H9 (cell line): Measurements from ENCODE around the gene SUPT3H. TPM values are rescaled to one million over a fixed set of nuclear protein-coding genes. Genes with fewer than 3 reads are reported as not detected.

Experiments used
- DNase-seq: peaks from one replicate; pipeline ENCODE4 v3.0.0-alpha.2; 2017
- H2AFZ ChIP-seq: one replicate; pipeline ENCODE4 v1.6.1; 2013; ENCODE audit warnings: mild to moderate bottlenecking, low read length, control low read depth, moderate library complexity
- H2AK5ac ChIP-seq: 2 replicates; pipeline ENCODE4 v1.6.1; 2013; ENCODE audit warnings: low read length, control low read depth, mixed read lengths; ENCODE audit not compliant: insufficient read length
- H2BK120ac ChIP-seq: one replicate; pipeline ENCODE4 v1.6.1; 2013; ENCODE audit warnings: low read depth, mild to moderate bottlenecking, low read length, control low read depth, inconsistent platforms; ENCODE audit not compliant: poor library complexity, severe bottlenecking
- H2BK12ac ChIP-seq: 2 replicates; pipeline ENCODE4 v1.6.1; 2013; ENCODE audit warnings: low read length, control low read depth, mixed read lengths, low read depth; ENCODE audit not compliant: insufficient read length
- H2BK15ac ChIP-seq: 2 replicates; pipeline ENCODE4 v1.6.1; 2013; ENCODE audit warnings: low read depth, low read length, control low read depth
- H2BK20ac ChIP-seq: one replicate; pipeline ENCODE4 v1.6.1; 2013; ENCODE audit warnings: low read depth, mild to moderate bottlenecking, low read length, control low read depth, inconsistent platforms; ENCODE audit not compliant: poor library complexity, severe bottlenecking
- H2BK5ac ChIP-seq: 2 replicates; pipeline ENCODE4 v1.6.1; 2013; ENCODE audit warnings: low read length, control low read depth, mixed read lengths; ENCODE audit not compliant: insufficient read length
- H3K14ac ChIP-seq: 2 replicates; pipeline ENCODE4 v1.6.1; 2013; ENCODE audit warnings: low read length, control low read depth; ENCODE audit not compliant: insufficient read depth
- H3K18ac ChIP-seq: 2 replicates; pipeline ENCODE4 v1.6.1; 2013; ENCODE audit warnings: low read depth, mild to moderate bottlenecking, mixed read lengths, low read length, control low read depth; ENCODE audit not compliant: insufficient read length
- H3K23ac ChIP-seq: 2 replicates; pipeline ENCODE4 v1.6.1; 2013; ENCODE audit warnings: low read length, control low read depth, mixed read lengths, low read depth; ENCODE audit not compliant: insufficient read length
- H3K23me2 ChIP-seq: 2 replicates; pipeline ENCODE4 v1.6.1; 2013; ENCODE audit warnings: low read depth, mild to moderate bottlenecking, mixed read lengths, low read length, control low read depth; ENCODE audit not compliant: insufficient read length, poor library complexity, severe bottlenecking
- H3K27ac ChIP-seq: 2 replicates; pipeline ENCODE4 v1.5.1; 2013; ENCODE audit warnings: low read length, control low read depth, mixed read lengths, low read depth; ENCODE audit not compliant: insufficient read length
- H3K27me3 ChIP-seq: 2 replicates; pipeline ENCODE4 v1.6.1; 2013; ENCODE audit warnings: low read length, control low read depth, inconsistent platforms; ENCODE audit not compliant: insufficient read depth
- H3K4ac ChIP-seq: 2 replicates; pipeline ENCODE4 v1.6.1; 2013; ENCODE audit warnings: low read depth, mild to moderate bottlenecking, control low read depth, inconsistent platforms, low read length, moderate library complexity
- H3K4me1 ChIP-seq: 2 replicates; pipeline ENCODE4 v1.6.1; 2013; ENCODE audit warnings: low read length, control low read depth, inconsistent platforms; ENCODE audit not compliant: insufficient read depth
- H3K4me2 ChIP-seq: 2 replicates; pipeline ENCODE4 v1.6.1; 2013; ENCODE audit warnings: low read length, control low read depth, mixed read lengths; ENCODE audit not compliant: insufficient read length, insufficient read depth
- H3K56ac ChIP-seq: 2 replicates; pipeline ENCODE4 v1.6.1; 2013; ENCODE audit warnings: low read depth, mild to moderate bottlenecking, mixed read lengths, low read length, control low read depth; ENCODE audit not compliant: insufficient read length
- H3K79me1 ChIP-seq: 2 replicates; pipeline ENCODE4 v1.6.1; 2013; ENCODE audit warnings: low read depth, mild to moderate bottlenecking, moderate library complexity, low read length, control low read depth, inconsistent platforms; ENCODE audit not compliant: insufficient read depth, poor library complexity, severe bottlenecking
- H3K79me2 ChIP-seq: 2 replicates; pipeline ENCODE4 v1.6.1; 2013; ENCODE audit warnings: low read length, control low read depth, inconsistent platforms; ENCODE audit not compliant: insufficient read depth
- H3K9ac ChIP-seq: 2 replicates; pipeline ENCODE4 v1.6.1; 2013; ENCODE audit warnings: low read length, control low read depth, mixed read lengths; ENCODE audit not compliant: insufficient read length; ENCODE audit errors: extremely low read depth
- H3K9me3 ChIP-seq: one replicate; pipeline ENCODE4 v1.6.1; 2013; ENCODE audit warnings: low read depth, low read length, inconsistent platforms; ENCODE audit not compliant: control insufficient read depth
- H3T11ph ChIP-seq: one replicate; pipeline ENCODE4 v1.6.1; 2013; ENCODE audit warnings: mild to moderate bottlenecking, low read length, control low read depth, inconsistent platforms
- H4K20me1 ChIP-seq: one replicate; pipeline ENCODE4 v1.6.1; 2013; ENCODE audit not compliant: control insufficient read depth, insufficient read length, insufficient read depth
- H4K5ac ChIP-seq: 2 replicates; pipeline ENCODE4 v1.6.1; 2013; ENCODE audit warnings: low read depth, mild to moderate bottlenecking, mixed read lengths, low read length, control low read depth; ENCODE audit not compliant: insufficient read length
- H4K8ac ChIP-seq: replicated peaks from 2 replicates; pipeline ENCODE4 v1.6.1; 2013; ENCODE audit warnings: low read length, control low read depth, mixed read lengths, low read depth; ENCODE audit not compliant: insufficient read length
- H4K91ac ChIP-seq: 2 replicates; pipeline ENCODE4 v1.6.1; 2013; ENCODE audit warnings: low read depth, mild to moderate bottlenecking, moderate library complexity, mixed read lengths, low read length, control low read depth; ENCODE audit not compliant: insufficient read length
- H3K27ac Mint-ChIP-seq, 3 experiments: 2 replicates in 2 of 3; 3 replicates in 1 of 3; pipeline ENCODE4 v1.8.0; 2020 to 2021; ENCODE audit warnings: mixed read lengths in 3 of 3, mild to moderate bottlenecking in 1 of 3, moderate library complexity in 1 of 3
- H3K27me3 Mint-ChIP-seq: 2 replicates; pipeline ENCODE4 v1.8.0; 2021; ENCODE audit warnings: low read depth, mild to moderate bottlenecking, moderate library complexity, mixed read lengths
- H3K36me3 Mint-ChIP-seq, 3 experiments: 2 replicates in 2 of 3; 3 replicates in 1 of 3; pipeline ENCODE4 v1.8.0; 2020 to 2021; ENCODE audit warnings: low read depth in 3 of 3, mixed read lengths in 3 of 3; ENCODE audit not compliant: insufficient read depth in 1 of 3
- H3K4me1 Mint-ChIP-seq, 2 experiments: 2 replicates each; pipeline ENCODE4 v1.8.0; 2020; ENCODE audit warnings: mixed read lengths in 2 of 2
- H3K4me3 Mint-ChIP-seq, 2 experiments: 2 replicates in 1 of 2; 3 replicates in 1 of 2; pipeline ENCODE4 v1.8.0; 2020 to 2021; ENCODE audit warnings: mild to moderate bottlenecking in 2 of 2, mixed read lengths in 2 of 2, moderate library complexity in 1 of 2
- H3K9me3 Mint-ChIP-seq, 2 experiments: 2 replicates in 1 of 2; 3 replicates in 1 of 2; pipeline ENCODE4 v1.8.0; 2020; ENCODE audit warnings: mild to moderate bottlenecking in 2 of 2, mixed read lengths in 2 of 2, moderate library complexity in 1 of 2
- WGBS: extraction: QIAGEN DNeasy Blood & Tissue Kit; methylation state at CpG from one replicate; pipeline ENCODE4 v1.1.7; 2013; ENCODE audit warnings: missing lambda C conversion rate, low lambda C conversion rate, mixed read lengths; ENCODE audit not compliant: insufficient read length; ENCODE audit errors: extremely low coverage; 5-methylcytosine and 5-hydroxymethylcytosine counted together
- total RNA-seq: library from RNA; stranded (reverse); gene quantifications from 2 replicates; pipeline ENCODE4 v1.2.1, GENCODE V29; 2021
- TF ChIP-seq, protein P1 (sequence below): fragments of 200-600 bp; sonication (generic); conservative IDR thresholded peaks from 3 replicates; pipeline ENCODE4 v1.8.0; 2021; ENCODE audit warnings: antibody characterized with exemption, mild to moderate bottlenecking

The SUPT3H gene
- total RNA-seq, 1 experiment from 2014 or later = 22.5 TPM

DNA sequence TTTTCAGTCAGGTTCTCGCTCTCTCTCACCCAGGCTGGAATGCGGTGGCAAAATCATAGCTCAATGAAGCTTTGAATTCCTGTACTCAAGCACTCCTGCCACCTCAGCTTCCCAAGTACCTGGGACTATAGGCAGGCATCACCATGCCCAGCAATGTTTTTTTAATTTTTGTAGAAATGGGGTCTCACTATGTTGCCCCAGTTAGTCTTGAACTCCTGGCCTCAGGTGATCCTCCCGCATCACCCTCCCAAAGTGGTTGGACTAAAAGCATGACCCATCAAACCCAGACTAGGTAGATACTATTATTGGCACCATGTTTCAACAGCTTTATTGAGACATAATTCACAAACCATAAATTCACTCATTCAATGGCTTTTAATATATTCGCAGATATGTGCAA, 122.3 kb downstream of the SUPT3H start:
- Histone ChIP-seq H3K79me2 (no peaks in the 10 kb centered on the region), H3K79me1 (no peaks in the 10 kb centered on the region), H2BK5ac (no peak overlapping the region), H3K23me2 (no peaks in the 10 kb centered on the region), H3K56ac (no peak overlapping the region), H3K4me2 (no peak overlapping the region), H3K27ac (no peak overlapping the region), H4K5ac (no peak overlapping the region), H2AK5ac (no peak overlapping the region), H4K20me1 (no peaks in the 10 kb centered on the region), H2BK120ac (no peak overlapping the region), H3K9ac (no peak overlapping the region), H3K4me1 (no peaks in the 10 kb centered on the region), H3K23ac (no peak overlapping the region), H3K27me3 (no peaks in the 10 kb centered on the region), H2BK12ac (no peak overlapping the region), H2BK15ac (no peak overlapping the region), H4K8ac (no peak overlapping the region), H3T11ph (no peak overlapping the region), H3K9me3 (no peaks in the 10 kb centered on the region), H3K4ac (no peak overlapping the region), H2AFZ (no peak overlapping the region), H4K91ac (no peak overlapping the region), H2BK20ac (no peak overlapping the region), H3K14ac (no peak overlapping the region), H3K18ac (no peak overlapping the region)
- Mint-ChIP-seq H3K36me3 (no peaks in the 10 kb centered on the region), H3K4me1 (no peaks in the 10 kb centered on the region), H3K4me3 (no peak overlapping the region), H3K9me3 (no peaks in the 10 kb centered on the region), H3K27ac (no peak overlapping the region), H3K27me3 (no peaks in the 10 kb centered on the region)
- TF ChIP-seq, protein P1, sequence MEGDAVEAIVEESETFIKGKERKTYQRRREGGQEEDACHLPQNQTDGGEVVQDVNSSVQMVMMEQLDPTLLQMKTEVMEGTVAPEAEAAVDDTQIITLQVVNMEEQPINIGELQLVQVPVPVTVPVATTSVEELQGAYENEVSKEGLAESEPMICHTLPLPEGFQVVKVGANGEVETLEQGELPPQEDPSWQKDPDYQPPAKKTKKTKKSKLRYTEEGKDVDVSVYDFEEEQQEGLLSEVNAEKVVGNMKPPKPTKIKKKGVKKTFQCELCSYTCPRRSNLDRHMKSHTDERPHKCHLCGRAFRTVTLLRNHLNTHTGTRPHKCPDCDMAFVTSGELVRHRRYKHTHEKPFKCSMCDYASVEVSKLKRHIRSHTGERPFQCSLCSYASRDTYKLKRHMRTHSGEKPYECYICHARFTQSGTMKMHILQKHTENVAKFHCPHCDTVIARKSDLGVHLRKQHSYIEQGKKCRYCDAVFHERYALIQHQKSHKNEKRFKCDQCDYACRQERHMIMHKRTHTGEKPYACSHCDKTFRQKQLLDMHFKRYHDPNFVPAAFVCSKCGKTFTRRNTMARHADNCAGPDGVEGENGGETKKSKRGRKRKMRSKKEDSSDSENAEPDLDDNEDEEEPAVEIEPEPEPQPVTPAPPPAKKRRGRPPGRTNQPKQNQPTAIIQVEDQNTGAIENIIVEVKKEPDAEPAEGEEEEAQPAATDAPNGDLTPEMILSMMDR = no peak
- no CpG with 5 or more reads among the region's 4 CpGs for WGBS
- DNase-seq = no peak
